OCI-M1 (cell line): ENCODE data around the gene C17orf58.
"Not testable (repeated sequence)": the region's sequence is repeated elsewhere in the genome, so short reads cannot be mapped to it uniquely, and the experiment has no call there.

ENCODE experiments used
- DNase-seq: peaks from one replicate; lab custom pipeline; 2025; lab: John Stamatoyannopoulos, UW

Gene C17orf58

DNA sequence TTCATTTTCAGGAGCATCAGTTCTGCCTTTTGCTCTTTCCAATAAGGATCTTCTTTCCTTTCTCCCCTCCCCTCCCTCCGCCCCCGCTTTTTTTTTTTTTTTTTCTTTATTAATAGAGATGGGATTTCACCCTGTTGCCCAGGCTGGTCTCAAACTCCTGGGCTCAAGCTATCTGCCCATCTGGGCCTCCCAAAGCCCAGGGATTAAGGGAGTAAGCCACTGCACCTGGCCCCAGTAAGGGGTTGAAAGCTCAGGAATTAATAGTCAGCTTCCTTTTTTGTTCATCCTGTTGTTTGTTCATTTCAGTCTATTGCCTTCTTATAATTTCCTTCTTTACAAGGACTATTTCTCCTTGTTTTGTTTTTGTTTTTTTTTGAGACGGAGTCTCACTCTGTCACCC lies 7.9 kb upstream of the C17orf58 start:
- DNase-seq: no peak

GRCh38 chr17:67999291-67999911 lies 3.1 kb upstream of the C17orf58 start:
- no peak for DNase-seq

GRCh38 chr17:67998466-67998865 lies 2.2 kb upstream of the C17orf58 start:
- no peak for DNase-seq

DNA sequence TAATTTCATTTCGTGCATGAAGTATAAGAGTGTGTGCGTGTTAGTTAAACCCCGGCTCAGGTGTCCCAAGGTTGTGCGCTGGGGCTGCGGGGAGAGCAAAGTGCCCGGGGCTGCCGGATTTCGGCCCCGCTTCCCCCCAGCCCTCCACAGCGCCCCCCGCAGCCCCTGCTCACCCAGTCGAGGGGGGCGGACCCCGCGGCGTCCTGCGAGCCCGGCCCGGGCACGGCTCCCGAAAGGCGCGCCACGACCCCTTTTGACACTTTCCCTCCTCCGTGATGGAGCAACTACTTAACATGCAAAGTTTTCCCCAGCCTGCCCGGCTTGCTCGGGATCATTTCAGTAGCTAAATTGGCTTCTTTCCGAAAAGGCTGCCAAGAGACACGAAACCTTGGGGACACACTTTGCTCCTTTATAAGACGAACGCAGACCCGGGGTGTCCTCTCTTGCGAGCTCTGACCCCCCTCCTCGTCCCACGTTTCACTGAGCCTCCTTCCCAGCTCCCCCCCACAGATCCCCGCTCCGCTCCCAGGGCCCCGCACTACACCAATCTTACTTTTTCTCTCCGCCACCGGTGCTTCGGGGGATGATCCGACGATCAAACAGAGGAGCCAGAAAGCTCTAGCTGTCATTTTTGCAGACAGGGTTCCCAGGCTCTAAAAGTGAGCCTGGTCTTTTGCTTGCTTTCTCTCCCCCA lies 552 bp downstream of the C17orf58 start:
- DNase-seq: peak; percentile 25

- peak; percentile 35 for DNase-seq
Observed at GRCh38 chr17:67994817-67995569, 1.3 kb downstream of the C17orf58 start.

DNA sequence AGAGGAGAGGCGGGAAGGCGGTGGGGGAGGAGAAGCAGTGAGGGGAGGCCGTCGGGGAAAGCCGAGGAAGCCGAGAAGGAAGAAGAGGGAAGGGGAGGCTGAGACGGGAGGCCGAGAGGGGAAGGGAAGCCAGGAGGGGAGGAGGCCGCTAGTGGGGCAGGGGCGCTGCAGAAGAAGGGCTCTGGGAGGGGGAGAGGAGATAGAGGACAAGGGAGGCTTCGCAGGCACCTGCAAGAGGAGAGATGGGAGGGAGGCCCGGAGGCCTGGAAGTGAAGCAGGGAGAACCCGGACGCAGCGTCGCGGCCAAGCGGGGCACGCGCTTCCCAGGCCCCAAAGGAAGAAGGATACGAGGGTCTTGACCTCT lies 2.3 kb downstream of the C17orf58 start:
- no peak for DNase-seq

- peak; percentile 84 for DNase-seq
Observed at GRCh38 chr17:67993153-67993997, 2.9 kb downstream of the C17orf58 start.

DNA sequence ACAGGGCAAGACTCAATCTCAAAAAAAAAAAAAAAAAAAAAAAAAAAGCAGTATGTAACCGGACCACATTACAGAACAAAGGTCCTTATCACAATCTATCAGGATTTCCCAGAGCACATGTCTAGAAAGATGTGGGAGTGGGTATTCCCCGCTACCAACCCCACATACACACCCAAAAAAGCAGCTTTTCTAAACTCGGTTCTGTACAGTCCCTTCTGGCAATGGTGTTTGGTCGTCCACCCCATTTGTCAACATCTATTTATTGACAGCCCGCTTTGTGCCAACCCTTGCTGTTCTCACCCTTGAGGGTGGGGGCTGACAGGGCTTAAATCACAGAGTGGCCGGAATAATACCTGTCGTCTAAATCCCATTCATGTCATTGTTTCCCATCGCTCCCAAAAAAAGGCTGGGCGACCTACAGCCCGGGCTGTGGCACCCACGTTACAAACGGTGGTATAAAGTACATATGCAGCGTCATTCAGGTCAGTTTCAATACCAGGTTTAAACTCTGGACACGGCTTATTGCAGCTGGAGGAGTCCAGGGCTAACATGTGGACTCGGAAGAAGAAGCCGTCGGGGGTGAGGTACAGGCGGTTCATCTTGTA lies 3.6 kb downstream of the C17orf58 start:
- peak; percentile 64 for DNase-seq

- no peak for DNase-seq
Observed at GRCh38 chr17:67990909-67991308, 5.4 kb downstream of the C17orf58 start.

DNA sequence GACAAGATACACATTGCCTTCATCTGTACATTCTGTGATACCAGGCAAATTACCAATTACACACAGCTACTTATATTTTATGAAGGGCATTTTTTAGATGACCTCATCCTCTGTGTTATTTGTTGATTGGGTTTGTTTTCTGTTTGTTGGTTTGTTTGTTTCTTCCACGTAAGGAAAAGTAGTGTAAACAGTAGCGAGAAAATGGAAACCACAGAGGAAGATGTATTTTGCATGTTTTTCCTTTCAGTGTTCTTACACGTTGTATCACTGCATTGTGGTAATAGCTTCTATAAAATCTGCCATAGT lies 12.9 kb downstream of the C17orf58 start:
- DNase-seq: no peak

GRCh38 chr17:67982686-67983382 lies 13.4 kb downstream of the C17orf58 start:
- DNase-seq: no peak

DNA sequence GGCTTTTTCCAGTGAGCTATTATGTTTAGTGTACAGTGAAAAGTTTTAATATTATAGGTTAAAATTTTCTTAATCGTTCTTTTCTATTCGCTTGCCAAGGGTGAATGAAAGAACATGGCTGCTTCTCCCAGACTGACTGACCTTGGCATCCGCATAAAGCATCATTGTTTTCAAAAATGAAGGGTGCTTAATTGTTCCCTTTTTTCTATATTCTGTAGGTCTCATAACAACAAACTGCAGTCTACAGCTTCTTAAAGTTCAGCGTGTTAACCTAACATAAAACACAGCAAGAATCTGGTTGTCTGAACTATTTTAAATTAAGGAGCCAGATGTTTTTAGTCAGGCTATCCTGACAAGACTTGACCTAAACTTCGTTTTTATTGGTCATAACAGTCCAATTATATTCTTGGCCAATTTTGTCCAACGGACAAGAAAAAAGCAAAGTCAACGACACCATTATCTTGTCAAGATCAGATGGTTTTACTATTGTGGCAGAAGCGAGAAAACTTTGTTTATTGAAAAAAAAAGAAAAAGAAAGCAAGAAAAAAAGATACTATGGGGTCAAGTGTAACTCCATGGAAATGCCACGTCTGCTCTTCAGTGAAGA lies 14.1 kb downstream of the C17orf58 start:
- DNase-seq: no peak

DNA sequence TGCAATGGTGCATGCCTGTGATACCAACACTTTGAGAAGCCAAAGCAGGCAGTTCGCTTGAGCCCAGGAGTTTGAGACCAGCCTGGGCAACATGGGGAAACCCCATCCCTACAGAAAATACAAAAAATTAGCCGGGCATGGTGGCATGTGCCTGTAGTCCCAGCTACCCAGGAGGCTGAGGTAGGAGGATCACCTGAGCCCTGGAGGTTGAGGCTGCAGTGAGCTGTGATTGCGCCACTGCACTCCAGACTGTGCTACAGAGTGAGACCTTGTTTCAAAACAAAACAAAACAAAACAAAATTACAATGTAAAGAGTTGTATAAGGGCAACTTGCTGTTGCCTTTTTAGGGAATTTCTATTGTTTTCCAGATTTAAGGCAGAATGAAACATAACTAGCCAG lies 15.4 kb downstream of the C17orf58 start:
- DNase-seq: not testable (repeated sequence)

- no peak for DNase-seq
Observed at GRCh38 chr17:67980456-67980855, 15.8 kb downstream of the C17orf58 start.

- DNase-seq: not testable (repeated sequence)
Observed at GRCh38 chr17:67976306-67976705, 20.0 kb downstream of the C17orf58 start.

GRCh38 chr17:67974598-67975066 lies 21.6 kb downstream of the C17orf58 start:
- no peak for DNase-seq

DNA sequence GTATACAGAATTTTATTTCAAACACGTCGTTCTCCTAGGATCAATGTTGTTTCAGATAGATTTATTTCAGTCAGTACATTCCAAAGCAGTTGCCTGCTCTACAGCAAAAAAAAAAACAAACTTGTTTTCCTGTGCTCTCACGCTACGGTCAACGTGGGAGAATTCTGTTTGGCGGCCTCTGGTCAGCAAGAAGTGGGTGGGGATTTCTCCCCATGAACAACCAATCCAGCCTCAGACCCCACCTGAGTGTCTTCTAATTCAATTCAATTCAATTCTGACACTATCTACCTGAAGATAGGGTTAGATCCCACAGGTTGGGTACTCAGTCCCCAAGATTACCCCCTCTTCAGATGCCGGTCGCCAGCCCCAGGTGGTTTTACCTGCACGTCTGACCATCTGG lies 22.1 kb downstream of the C17orf58 start:
- no peak for DNase-seq

GRCh38 chr17:67970783-67971182 lies 25.5 kb downstream of the C17orf58 start:
- DNase-seq: no peak

DNA sequence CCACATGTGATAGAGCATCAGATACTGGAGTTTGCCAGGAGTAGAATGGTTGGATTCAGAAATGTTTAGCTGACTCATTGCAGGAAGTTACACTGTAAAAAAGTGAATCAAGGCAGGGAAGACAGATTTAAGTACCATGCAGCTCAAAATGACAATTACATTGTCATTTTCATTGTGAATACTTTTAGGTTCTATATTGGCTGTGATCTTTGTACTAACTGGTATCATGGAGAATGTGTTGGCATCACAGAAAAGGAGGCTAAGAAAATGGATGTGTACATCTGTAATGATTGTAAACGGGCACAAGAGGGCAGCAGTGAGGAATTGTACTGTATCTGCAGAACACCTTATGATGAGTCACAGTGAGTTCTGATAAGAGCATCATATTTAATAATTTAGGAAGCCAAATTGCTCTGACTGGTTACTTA lies 33.1 kb downstream of the C17orf58 start:
- peak; percentile 86 for DNase-seq

DNA sequence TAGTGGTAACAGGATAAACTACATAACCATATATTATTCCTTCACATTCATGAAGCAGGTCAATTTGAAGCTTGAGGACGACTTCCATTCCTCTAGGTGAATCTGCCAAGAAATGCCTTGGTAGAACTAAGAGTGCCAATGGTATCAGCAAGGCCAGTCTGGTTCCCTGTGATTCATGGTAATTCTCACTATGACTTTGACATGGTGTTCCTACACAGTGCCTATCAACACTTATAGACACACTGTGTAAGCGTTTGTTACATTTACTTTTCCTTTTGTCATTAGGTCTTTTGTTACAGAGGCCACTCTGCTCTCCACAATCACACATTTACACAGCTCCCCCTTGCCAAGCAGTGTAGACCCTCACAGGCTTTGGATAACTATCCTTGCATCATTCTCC lies 34.1 kb downstream of the C17orf58 start:
- not testable (repeated sequence) for DNase-seq

GRCh38 chr17:67960276-67960675 lies 36.0 kb downstream of the C17orf58 start:
- not testable (repeated sequence) for DNase-seq
